ENCODE results near the gene IFNLR1.

DNA sequence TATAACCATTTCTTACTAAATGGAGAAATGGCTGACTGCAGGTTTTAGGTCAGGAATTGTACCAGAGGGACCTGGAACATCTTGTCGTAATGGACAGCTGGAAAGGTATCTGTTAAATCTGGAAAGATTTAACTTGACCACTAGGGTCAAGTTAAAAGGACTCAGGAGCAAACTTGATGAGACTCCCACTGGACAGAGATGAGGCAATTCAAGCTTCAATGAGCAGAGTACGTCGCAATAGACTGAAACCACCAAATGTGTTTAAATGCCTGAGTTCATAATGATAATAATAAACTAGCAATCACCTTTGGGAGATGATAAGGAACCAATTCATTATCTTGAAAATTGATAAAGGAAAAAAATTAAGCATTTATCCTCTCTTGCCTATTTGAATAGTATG, 8.7 kb downstream of the IFNLR1 start:
- TF ChIP-seq ISL1 (CRISPR knock-in tag; IDR thresholded peaks at IDR 0.05), result no peak
- no peak for TF ChIP-seq ZFP3 (CRISPR knock-in tag; IDR thresholded peaks at IDR 0.05)
- TF ChIP-seq, protein P1, sequence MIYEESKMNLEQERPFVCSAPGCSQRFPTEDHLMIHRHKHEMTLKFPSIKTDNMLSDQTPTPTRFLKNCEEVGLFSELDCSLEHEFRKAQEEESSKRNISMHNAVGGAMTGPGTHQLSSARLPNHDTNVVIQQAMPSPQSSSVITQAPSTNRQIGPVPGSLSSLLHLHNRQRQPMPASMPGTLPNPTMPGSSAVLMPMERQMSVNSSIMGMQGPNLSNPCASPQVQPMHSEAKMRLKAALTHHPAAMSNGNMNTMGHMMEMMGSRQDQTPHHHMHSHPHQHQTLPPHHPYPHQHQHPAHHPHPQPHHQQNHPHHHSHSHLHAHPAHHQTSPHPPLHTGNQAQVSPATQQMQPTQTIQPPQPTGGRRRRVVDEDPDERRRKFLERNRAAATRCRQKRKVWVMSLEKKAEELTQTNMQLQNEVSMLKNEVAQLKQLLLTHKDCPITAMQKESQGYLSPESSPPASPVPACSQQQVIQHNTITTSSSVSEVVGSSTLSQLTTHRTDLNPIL (CRISPR knock-in tag; IDR thresholded peaks at IDR 0.05; ENCODE audit: low read depth), result no peak
- no peak for TF ChIP-seq CSDC2 (CRISPR knock-in tag; IDR thresholded peaks at IDR 0.05)
- TF ChIP-seq ZFP30 (CRISPR knock-in tag; IDR thresholded peaks at IDR 0.05), result no peak
- TF ChIP-seq ZC3H10 (CRISPR knock-in tag; IDR thresholded peaks at IDR 0.05), result no peak
- no peak for TF ChIP-seq ZNF70 (CRISPR knock-in tag; IDR thresholded peaks at IDR 0.05)
- TF ChIP-seq, protein P2, sequence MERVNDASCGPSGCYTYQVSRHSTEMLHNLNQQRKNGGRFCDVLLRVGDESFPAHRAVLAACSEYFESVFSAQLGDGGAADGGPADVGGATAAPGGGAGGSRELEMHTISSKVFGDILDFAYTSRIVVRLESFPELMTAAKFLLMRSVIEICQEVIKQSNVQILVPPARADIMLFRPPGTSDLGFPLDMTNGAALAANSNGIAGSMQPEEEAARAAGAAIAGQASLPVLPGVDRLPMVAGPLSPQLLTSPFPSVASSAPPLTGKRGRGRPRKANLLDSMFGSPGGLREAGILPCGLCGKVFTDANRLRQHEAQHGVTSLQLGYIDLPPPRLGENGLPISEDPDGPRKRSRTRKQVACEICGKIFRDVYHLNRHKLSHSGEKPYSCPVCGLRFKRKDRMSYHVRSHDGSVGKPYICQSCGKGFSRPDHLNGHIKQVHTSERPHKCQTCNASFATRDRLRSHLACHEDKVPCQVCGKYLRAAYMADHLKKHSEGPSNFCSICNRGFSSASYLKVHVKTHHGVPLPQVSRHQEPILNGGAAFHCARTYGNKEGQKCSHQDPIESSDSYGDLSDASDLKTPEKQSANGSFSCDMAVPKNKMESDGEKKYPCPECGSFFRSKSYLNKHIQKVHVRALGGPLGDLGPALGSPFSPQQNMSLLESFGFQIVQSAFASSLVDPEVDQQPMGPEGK (CRISPR knock-in tag; IDR thresholded peaks at IDR 0.05; ENCODE audit: borderline replicate concordance), result no peak
- TF ChIP-seq, protein P3, sequence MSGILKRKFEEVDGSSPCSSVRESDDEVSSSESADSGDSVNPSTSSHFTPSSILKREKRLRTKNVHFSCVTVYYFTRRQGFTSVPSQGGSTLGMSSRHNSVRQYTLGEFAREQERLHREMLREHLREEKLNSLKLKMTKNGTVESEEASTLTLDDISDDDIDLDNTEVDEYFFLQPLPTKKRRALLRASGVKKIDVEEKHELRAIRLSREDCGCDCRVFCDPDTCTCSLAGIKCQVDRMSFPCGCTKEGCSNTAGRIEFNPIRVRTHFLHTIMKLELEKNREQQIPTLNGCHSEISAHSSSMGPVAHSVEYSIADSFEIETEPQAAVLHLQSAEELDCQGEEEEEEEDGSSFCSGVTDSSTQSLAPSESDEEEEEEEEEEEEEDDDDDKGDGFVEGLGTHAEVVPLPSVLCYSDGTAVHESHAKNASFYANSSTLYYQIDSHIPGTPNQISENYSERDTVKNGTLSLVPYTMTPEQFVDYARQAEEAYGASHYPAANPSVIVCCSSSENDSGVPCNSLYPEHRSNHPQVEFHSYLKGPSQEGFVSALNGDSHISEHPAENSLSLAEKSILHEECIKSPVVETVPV (CRISPR knock-in tag; IDR thresholded peaks at IDR 0.05), result no peak
- no peak for TF ChIP-seq SNAI2 (CRISPR knock-in tag; IDR thresholded peaks at IDR 0.05)

Data from SK-N-SH treated with all-trans-retinoic acid at 6 μM for 48 hours (cell line).